Body of pancreas (tissue), 4 donors: Measurements from ENCODE around the gene MYADM.

Experiments
- CTCF ChIP-seq, 7 experiments: fragments of 450-650 bp in 4 of 7; fragments of 200-600 bp in 3 of 7; sonication (generic) in 3 of 7; IDR thresholded peaks; one replicate each; pipeline ENCODE4 v1.5.1; 2016 to 2019; ENCODE audit warnings: antibody characterized with exemption in 7 of 7
- POLR2A ChIP-seq, 3 donors: fragments of 450-650 bp; IDR thresholded peaks; one replicate each; pipeline ENCODE4 v1.6.1; 2016; ENCODE audit warnings: antibody characterized with exemption in 3 of 3, mild to moderate bottlenecking in 2 of 3

GRCh38 chr19:53908935-53909415 is 41.3 kb downstream of the MYADM start, which contains the start of gene CACNG7:
- TF ChIP-seq CTCF (IDR thresholded peaks at IDR 0.05) (no peak), POLR2A (IDR thresholded peaks at IDR 0.05) (no peak)
